Neural progenitor cell (in vitro differentiated cells): Measurements from ENCODE around the gene C15orf39.
"Not testable (repeated sequence)": the region's sequence is repeated elsewhere in the genome, so short reads cannot be mapped to it uniquely, and the experiment has no call there.

Experiments used
- CTCF ChIP-seq: fragments of 200-600 bp; sonication (generic); IDR thresholded peaks from 2 replicates; pipeline ENCODE4 v1.5.1; 2017; ENCODE audit warnings: antibody characterized with exemption, mild to moderate bottlenecking
- EZH2 ChIP-seq: fragments of 200-600 bp; sonication (generic); IDR thresholded peaks from 2 replicates; pipeline ENCODE4 v1.6.1; 2017; ENCODE audit warnings: antibody characterized with exemption, mild to moderate bottlenecking, moderate library complexity
- EZH2phosphoT487 ChIP-seq: fragments of 200-600 bp; sonication (generic); IDR thresholded peaks from 2 replicates; pipeline ENCODE4 v1.6.1; 2017; ENCODE audit warnings: antibody characterized with exemption

- not testable (repeated sequence) for TF ChIP-seq EZH2, CTCF, EZH2phosphoT487
Measured at GRCh38 chr15:75219507-75219929, 17.8 kb downstream of the C15orf39 start.
